HUES64 (cell line): Measurements from ENCODE around the gene COL11A1.

Experiments
- H3K27ac ChIP-seq: 2 replicates; pipeline ENCODE4 v1.7.0; 2013; ENCODE audit warnings: low read depth, low read length, inconsistent platforms
- H3K27me3 ChIP-seq: 2 replicates; pipeline ENCODE4 v1.6.1; 2013; ENCODE audit warnings: mild to moderate bottlenecking, low read length; ENCODE audit not compliant: insufficient read depth
- H3K36me3 ChIP-seq: 2 replicates; pipeline ENCODE4 v1.6.1; 2013; ENCODE audit warnings: mild to moderate bottlenecking, low read length; ENCODE audit not compliant: insufficient read depth
- H3K4me1 ChIP-seq: 2 replicates; pipeline ENCODE4 v1.6.1; 2013; ENCODE audit warnings: mild to moderate bottlenecking, low read length, moderate library complexity; ENCODE audit not compliant: insufficient read depth
- H3K4me3 ChIP-seq: 2 replicates; pipeline ENCODE4 v1.5.1; 2013; ENCODE audit warnings: mild to moderate bottlenecking, low read length, moderate library complexity
- H3K9ac ChIP-seq: 2 replicates; pipeline ENCODE4 v1.6.1; 2013; ENCODE audit warnings: mild to moderate bottlenecking, low read depth, low read length
- H3K9me3 ChIP-seq: 2 replicates; pipeline ENCODE4 v1.6.1; 2013; ENCODE audit warnings: low read depth, low read length; ENCODE audit not compliant: insufficient read depth
- WGBS: fragments of 150-250, 120-280 bp; methylation state at CpG from one replicate; pipeline ENCODE4 v1.1.7; 2013; ENCODE audit warnings: missing lambda C conversion rate; 5-methylcytosine and 5-hydroxymethylcytosine counted together

Gene COL11A1

DNA sequence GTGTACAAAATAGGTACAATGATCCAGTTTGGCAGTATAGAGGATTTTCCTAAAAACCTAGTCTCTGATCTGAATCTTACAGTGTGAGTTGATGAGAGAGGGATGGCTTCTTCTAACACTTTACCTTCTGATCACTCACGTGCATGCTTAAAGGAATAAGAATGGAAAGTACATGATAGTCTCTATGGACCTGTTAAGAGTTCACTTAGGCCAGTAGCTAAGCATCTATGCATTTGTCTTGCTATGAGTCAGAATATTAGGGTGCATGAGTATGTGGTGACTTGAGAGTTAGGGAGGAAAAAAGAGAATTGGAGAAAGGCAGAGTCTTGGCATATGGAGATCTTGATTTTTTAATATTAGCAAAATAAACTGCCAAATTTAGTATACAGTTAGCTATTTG, 206.3 kb downstream of the COL11A1 start:
- Histone ChIP-seq H3K4me1 (no peaks in the 10 kb centered on the region), H3K36me3 (no peaks in the 10 kb centered on the region; the same call in 1 of the 2 replicates), H3K9me3 (no peaks in the 10 kb centered on the region), H3K9ac (no peak overlapping the region), H3K27me3 (no peaks in the 10 kb centered on the region), H3K4me3 (no peak overlapping the region), H3K27ac (no peak overlapping the region)
- 85% methylated on average over 1 of the region's 1 CpG for WGBS

DNA sequence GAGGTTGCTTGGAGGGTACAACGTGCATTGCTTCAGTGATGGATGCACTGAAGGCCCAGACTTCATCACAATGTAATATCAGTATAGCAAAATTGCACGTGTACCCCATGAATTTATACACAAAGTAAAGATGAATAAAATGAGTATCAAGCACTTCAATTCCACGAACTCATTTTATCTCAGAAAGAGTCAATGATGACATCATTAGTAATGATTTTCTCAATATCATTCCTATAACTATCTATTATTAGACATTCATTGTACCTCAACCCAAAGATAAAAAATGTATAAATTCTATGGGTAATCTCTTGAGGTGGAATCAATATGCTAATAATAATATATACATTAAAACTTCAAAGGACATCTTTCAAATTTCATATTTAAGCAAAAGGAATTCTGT, 208.4 kb downstream of the COL11A1 start:
- peaks cover 4% of the 10 kb centered on the region; the same call in 1 of the 2 replicates for H3K36me3 ChIP-seq
- H3K27ac ChIP-seq, result no peak overlapping the region
- H3K4me3 ChIP-seq, result no peak overlapping the region
- no peak overlapping the region for H3K9ac ChIP-seq
- no peaks in the 10 kb centered on the region for H3K27me3 ChIP-seq
- H3K9me3 ChIP-seq, result no peaks in the 10 kb centered on the region
- no peaks in the 10 kb centered on the region for H3K4me1 ChIP-seq
- WGBS, result 83% methylated on average over 2 of the region's 3 CpGs

DNA sequence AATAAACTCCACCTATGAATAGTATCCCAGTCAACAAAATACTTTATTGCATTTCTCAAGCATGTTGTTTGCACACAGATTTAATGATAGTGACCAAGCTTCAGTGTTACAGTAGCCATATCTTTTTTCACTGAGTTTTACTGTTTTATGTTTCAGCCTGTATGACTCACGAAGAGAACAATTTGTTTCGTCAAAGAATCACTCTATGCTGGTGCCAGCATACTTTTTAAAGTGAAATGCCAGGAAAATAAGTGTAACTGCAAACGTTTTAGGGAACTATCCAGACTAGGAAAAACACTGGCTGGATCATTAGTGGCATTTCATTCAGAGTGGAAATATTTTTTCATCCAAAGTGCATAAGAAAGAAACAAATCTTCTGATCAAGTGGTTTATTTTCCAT, 210.8 kb downstream of the COL11A1 start:
- Histone ChIP-seq H3K9ac (no peak overlapping the region), H3K36me3 (peaks cover 4% of the 10 kb centered on the region; the same call in 1 of the 2 replicates), H3K27me3 (no peaks in the 10 kb centered on the region), H3K9me3 (no peaks in the 10 kb centered on the region), H3K27ac (no peak overlapping the region), H3K4me1 (no peaks in the 10 kb centered on the region), H3K4me3 (no peak overlapping the region)
- 67% methylated on average over 3 of the region's 3 CpGs for WGBS

GRCh38 chr1:102896771-102897170, 211.6 kb downstream of the COL11A1 start:
- no peak overlapping the region for H3K9ac ChIP-seq
- H3K9me3 ChIP-seq, result no peaks in the 10 kb centered on the region
- no peak overlapping the region for H3K27ac ChIP-seq
- no peak overlapping the region for H3K4me3 ChIP-seq
- peaks cover 4% of the 10 kb centered on the region; the same call in 1 of the 2 replicates for H3K36me3 ChIP-seq
- 94% methylated on average over 2 of the region's 2 CpGs for WGBS
- no peaks in the 10 kb centered on the region for H3K4me1 ChIP-seq
- no peaks in the 10 kb centered on the region for H3K27me3 ChIP-seq

GRCh38 chr1:102896286-102896685, 212.0 kb downstream of the COL11A1 start:
- Histone ChIP-seq H3K27me3 (no peaks in the 10 kb centered on the region), H3K36me3 (peaks cover 4% of the 10 kb centered on the region; the same call in 1 of the 2 replicates), H3K27ac (no peak overlapping the region), H3K4me1 (no peaks in the 10 kb centered on the region), H3K4me3 (no peak overlapping the region), H3K9me3 (no peaks in the 10 kb centered on the region), H3K9ac (no peak overlapping the region)
- 95% methylated on average over 3 of the region's 5 CpGs for WGBS

DNA sequence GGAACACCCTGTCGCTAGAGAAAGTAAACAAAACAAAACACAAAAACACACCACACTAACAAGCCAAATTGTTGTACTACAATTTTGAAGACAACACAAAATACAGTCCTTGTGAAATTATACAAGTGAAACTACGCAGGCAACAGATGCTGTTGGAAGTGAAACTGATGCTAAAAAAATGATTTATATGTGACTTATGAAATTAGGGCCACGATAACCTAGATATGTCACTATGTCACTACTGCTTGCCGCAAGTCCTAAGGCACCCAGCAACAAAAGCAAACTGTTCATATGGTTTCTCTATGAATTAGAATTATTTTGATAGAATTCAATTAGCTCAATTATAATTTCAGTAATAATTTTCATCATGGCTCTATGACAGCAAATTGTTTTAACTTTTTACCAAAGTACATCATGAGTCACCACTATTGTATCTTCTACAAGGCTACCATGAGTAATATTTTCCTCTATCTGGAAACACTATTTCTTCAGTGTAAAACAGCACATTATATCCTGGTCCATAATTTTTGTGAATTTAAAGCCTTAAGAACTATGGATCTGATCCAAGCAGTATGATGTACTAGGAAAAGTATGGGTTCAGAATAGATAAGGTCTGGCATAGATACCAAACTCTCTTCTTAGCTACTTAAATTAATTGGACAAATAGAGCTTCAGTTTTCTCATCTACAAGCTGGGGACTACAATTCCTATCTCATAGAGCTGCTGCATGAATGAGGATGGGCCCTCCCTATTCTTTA, 216.3 kb downstream of the COL11A1 start:
- WGBS, result 99% methylated on average over 4 of the region's 4 CpGs
- H3K9ac ChIP-seq, result no peak overlapping the region
- H3K36me3 ChIP-seq, result peaks cover 20% of the 10 kb centered on the region; the same call in 1 of the 2 replicates
- H3K4me3 ChIP-seq, result no peak overlapping the region
- no peak overlapping the region for H3K27ac ChIP-seq
- no peaks in the 10 kb centered on the region for H3K9me3 ChIP-seq
- no peaks in the 10 kb centered on the region for H3K27me3 ChIP-seq
- no peaks in the 10 kb centered on the region for H3K4me1 ChIP-seq

DNA sequence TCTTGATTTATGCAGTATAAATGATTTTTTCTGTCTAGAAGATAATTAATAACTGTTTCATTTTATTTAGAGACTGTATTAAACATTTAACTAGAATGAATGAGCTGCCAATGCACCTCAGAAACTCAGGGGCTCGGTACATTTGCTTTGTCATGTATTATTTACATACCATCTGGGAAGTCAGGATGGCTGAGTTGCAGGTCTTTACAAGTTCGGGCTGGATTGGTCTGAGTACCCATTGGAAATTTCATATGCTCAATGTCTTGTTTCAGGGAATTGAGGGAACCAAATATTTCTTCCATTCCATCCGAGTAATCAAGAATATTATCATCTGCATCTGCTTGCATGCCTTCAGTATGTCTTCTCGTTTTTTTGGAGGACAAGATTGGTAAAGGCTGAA, 221.7 kb downstream of the COL11A1 start:
- H3K36me3 ChIP-seq, result peaks cover 28% of the 10 kb centered on the region; the same call in 1 of the 2 replicates
- H3K9ac ChIP-seq, result no peak overlapping the region
- no peak overlapping the region for H3K27ac ChIP-seq
- H3K9me3 ChIP-seq, result no peaks in the 10 kb centered on the region
- WGBS, result 89% methylated on average over 4 of the region's 4 CpGs
- H3K4me3 ChIP-seq, result no peak overlapping the region
- H3K4me1 ChIP-seq, result no peaks in the 10 kb centered on the region
- no peaks in the 10 kb centered on the region for H3K27me3 ChIP-seq

- Histone ChIP-seq H3K9me3 (no peaks in the 10 kb centered on the region), H3K4me3 (no peak overlapping the region), H3K4me1 (no peaks in the 10 kb centered on the region), H3K27me3 (no peaks in the 10 kb centered on the region), H3K36me3 (peaks cover 39% of the 10 kb centered on the region; the same call in 1 of the 2 replicates), H3K27ac (no peak overlapping the region), H3K9ac (no peak overlapping the region)
- WGBS, result 86% methylated on average over 4 of the region's 4 CpGs
Observed at GRCh38 chr1:102884238-102884637, 224.1 kb downstream of the COL11A1 start.

GRCh38 chr1:102879439-102879993, 228.8 kb downstream of the COL11A1 start:
- Histone ChIP-seq H3K27ac (no peak overlapping the region), H3K9ac (no peak overlapping the region), H3K36me3 (peaks cover 31% of the 10 kb centered on the region; the same call in 1 of the 2 replicates), H3K4me1 (no peaks in the 10 kb centered on the region), H3K4me3 (no peak overlapping the region), H3K27me3 (no peaks in the 10 kb centered on the region), H3K9me3 (no peaks in the 10 kb centered on the region)
- WGBS, result 88% methylated on average over 5 of the region's 6 CpGs

GRCh38 chr1:102875756-102876155, 232.6 kb downstream of the COL11A1 start:
- no peaks in the 10 kb centered on the region for H3K27me3 ChIP-seq
- no peaks in the 10 kb centered on the region for H3K4me1 ChIP-seq
- no peak overlapping the region for H3K9ac ChIP-seq
- WGBS, result no CpG with 5 or more reads among the region's 1 CpG
- no peak overlapping the region for H3K27ac ChIP-seq
- no peaks in the 10 kb centered on the region; the same call in 1 of the 2 replicates for H3K9me3 ChIP-seq
- H3K4me3 ChIP-seq, result no peak overlapping the region
- H3K36me3 ChIP-seq, result peaks cover 21% of the 10 kb centered on the region; the same call in 1 of the 2 replicates

DNA sequence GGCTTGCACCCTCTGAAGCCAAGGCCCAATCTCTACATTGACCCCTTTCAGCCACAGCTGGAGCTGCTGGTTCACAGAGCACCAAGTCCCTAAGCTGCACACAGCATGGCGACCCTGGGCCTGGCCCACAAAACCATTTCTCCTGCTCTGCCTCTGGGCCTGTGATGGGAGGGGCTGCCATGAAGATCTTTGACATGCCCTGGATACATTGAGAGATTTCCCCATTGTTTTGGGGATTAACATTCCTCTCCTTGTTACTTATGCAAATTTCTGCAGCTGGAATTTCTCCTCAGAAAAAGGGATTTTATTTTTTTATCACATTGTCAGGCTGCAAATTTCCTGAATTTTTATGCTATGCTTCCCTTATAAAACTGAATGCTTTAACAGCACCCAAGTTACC, 235.8 kb downstream of the COL11A1 start:
- H3K27me3 ChIP-seq, result no peaks in the 10 kb centered on the region
- WGBS, result 79% methylated on average over 1 of the region's 1 CpG
- H3K9ac ChIP-seq, result no peak overlapping the region
- no peaks in the 10 kb centered on the region; the same call in 1 of the 2 replicates for H3K9me3 ChIP-seq
- H3K36me3 ChIP-seq, result peaks cover 3% of the 10 kb centered on the region; the same call in 1 of the 2 replicates
- no peak overlapping the region for H3K27ac ChIP-seq
- no peak overlapping the region for H3K4me3 ChIP-seq
- no peaks in the 10 kb centered on the region for H3K4me1 ChIP-seq
